Measurements from ENCODE around the gene CSRP3.

Gene CSRP3

DNA sequence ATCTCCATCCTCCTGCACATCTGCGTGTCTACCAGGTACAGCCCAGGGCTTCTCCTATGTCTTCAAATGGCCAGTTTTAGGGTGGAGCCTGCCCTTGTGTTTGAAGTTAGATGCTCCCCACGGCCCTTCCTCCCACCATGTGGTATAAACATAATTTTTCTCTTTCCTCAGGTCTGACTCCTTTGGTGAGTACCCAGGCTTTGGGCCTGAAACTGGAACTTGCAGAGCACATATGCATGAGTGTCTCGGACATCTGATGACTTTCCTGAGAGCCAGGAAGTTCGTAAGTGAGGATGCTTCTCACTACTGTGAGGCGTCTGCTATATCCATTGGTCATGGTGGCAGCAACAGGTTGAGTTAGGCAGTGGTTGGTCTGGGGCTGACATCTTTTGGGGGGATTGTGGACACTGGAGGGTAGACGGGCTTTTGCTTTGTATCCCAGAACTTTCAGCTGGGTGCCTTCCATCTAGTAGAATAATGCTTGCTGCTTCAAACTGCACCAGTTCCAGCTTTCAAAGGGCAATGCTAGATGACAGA lies 16.2 kb downstream of the CSRP3 start:
- H3K4me3 ChIP-seq (ENCODE audit: low read depth, low read length): no peak overlapping the region
- no peaks in the 10 kb centered on the region for H3K79me2 ChIP-seq (ENCODE audit: control insufficient read depth, insufficient read depth, low read length, poor library complexity)
- no peak overlapping the region for H2AFZ ChIP-seq (ENCODE audit: insufficient read depth, low read length, poor library complexity)
- WGBS (ENCODE audit: extremely low coverage, insufficient coverage, insufficient read length): no CpG with 5 or more reads among the region's 6 CpGs
- H2AK5ac ChIP-seq (ENCODE audit: low read length): no peak overlapping the region
- no peaks in the 10 kb centered on the region for H3K4me1 ChIP-seq (ENCODE audit: control insufficient read depth in 1 of 2, insufficient read depth in 2 of 2, low read length in 2 of 2)
- H2BK12ac ChIP-seq (ENCODE audit: low read length): no peak overlapping the region
- H3K79me1 ChIP-seq (ENCODE audit: low read length): no peaks in the 10 kb centered on the region
- DNase-seq: no peak
- no peak overlapping the region for H4K12ac ChIP-seq (ENCODE audit: low read depth, low read length)
- no peak overlapping the region for H3K14ac ChIP-seq (ENCODE audit: low read length)
- H3K9ac ChIP-seq (ENCODE audit: low read length): no peak overlapping the region
- H3K9me3 ChIP-seq (ENCODE audit: insufficient read depth, low read depth, low read length): no peaks in the 10 kb centered on the region
- no peak overlapping the region for H3K4me2 ChIP-seq (ENCODE audit: low read length)
- no peak overlapping the region for H2BK120ac ChIP-seq (ENCODE audit: insufficient read depth, low read length, poor library complexity)
- no peak overlapping the region for H4K8ac ChIP-seq (ENCODE audit: low read depth, low read length)
- no peak overlapping the region for H4K91ac ChIP-seq (ENCODE audit: low read depth, low read length)
- no peak overlapping the region for H2BK5ac ChIP-seq (ENCODE audit: low read depth, low read length, poor library complexity)
- no peak overlapping the region for H3K18ac ChIP-seq (ENCODE audit: low read length)
- no peak overlapping the region for H3K27ac ChIP-seq (ENCODE audit: low read depth, low read length)
- H3K23ac ChIP-seq (ENCODE audit: low read length): no peak overlapping the region
- H3K4ac ChIP-seq (ENCODE audit: low read depth, low read length): no peak overlapping the region
- H3K36me3 ChIP-seq (ENCODE audit: control insufficient read depth in 1 of 2, insufficient read depth in 2 of 2, low read length in 2 of 2): no peaks in the 10 kb centered on the region
- H3K27me3 ChIP-seq (ENCODE audit: insufficient read depth, low read length): no peaks in the 10 kb centered on the region

DNA sequence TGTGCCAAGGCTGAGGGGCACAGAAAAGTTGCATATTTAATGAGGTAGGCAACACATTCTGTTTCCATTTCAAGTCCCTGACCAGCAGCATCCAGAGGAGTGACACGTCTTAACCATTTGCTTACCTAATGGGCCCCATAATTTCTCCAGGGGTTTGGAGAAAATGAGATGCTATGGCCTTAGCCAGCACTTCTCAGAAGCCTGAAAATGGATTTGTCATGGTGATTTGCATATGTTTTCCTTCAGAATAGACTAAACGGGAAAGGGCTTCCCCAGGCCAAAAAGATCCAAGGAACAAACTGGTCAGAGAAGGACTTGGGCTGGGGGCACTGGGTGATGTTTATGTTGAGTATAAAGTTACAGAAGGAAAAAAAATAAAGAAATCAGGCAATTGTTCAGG lies 16.7 kb downstream of the CSRP3 start:
- Histone ChIP-seq H3K79me1 (ENCODE audit: low read length) (no peaks in the 10 kb centered on the region), H3K79me2 (ENCODE audit: control insufficient read depth, insufficient read depth, low read length, poor library complexity) (no peaks in the 10 kb centered on the region), H3K36me3 (ENCODE audit: control insufficient read depth in 1 of 2, insufficient read depth in 2 of 2, low read length in 2 of 2) (no peaks in the 10 kb centered on the region), H2BK12ac (ENCODE audit: low read length) (no peak overlapping the region), H4K8ac (ENCODE audit: low read depth, low read length) (no peak overlapping the region), H2AFZ (ENCODE audit: insufficient read depth, low read length, poor library complexity) (no peak overlapping the region), H4K12ac (ENCODE audit: low read depth, low read length) (no peak overlapping the region), H2BK5ac (ENCODE audit: low read depth, low read length, poor library complexity) (no peak overlapping the region), H3K9ac (ENCODE audit: low read length) (no peak overlapping the region), H2AK5ac (ENCODE audit: low read length) (no peak overlapping the region), H3K4me2 (ENCODE audit: low read length) (no peak overlapping the region), H4K91ac (ENCODE audit: low read depth, low read length) (no peak overlapping the region), H3K4me3 (ENCODE audit: low read depth, low read length) (no peak overlapping the region), H3K9me3 (ENCODE audit: insufficient read depth, low read depth, low read length) (no peaks in the 10 kb centered on the region), H3K4me1 (ENCODE audit: control insufficient read depth in 1 of 2, insufficient read depth in 2 of 2, low read length in 2 of 2) (no peaks in the 10 kb centered on the region), H3K27ac (ENCODE audit: low read depth, low read length) (no peak overlapping the region), H3K23ac (ENCODE audit: low read length) (no peak overlapping the region), H3K27me3 (ENCODE audit: insufficient read depth, low read length) (no peaks in the 10 kb centered on the region), H2BK120ac (ENCODE audit: insufficient read depth, low read length, poor library complexity) (no peak overlapping the region), H3K18ac (ENCODE audit: low read length) (no peak overlapping the region), H3K14ac (ENCODE audit: low read length) (no peak overlapping the region), H3K4ac (ENCODE audit: low read depth, low read length) (no peak overlapping the region)
- no peak for DNase-seq
- WGBS (ENCODE audit: extremely low coverage, insufficient coverage, insufficient read length): no CpG with 5 or more reads among the region's 2 CpGs

- DNase-seq: no peak
- H2BK5ac ChIP-seq (ENCODE audit: low read depth, low read length, poor library complexity): no peak overlapping the region
- H3K9ac ChIP-seq (ENCODE audit: low read length): no peak overlapping the region
- no CpG with 5 or more reads among the region's 7 CpGs for WGBS (ENCODE audit: extremely low coverage, insufficient coverage, insufficient read length)
- no peaks in the 10 kb centered on the region for H3K27me3 ChIP-seq (ENCODE audit: insufficient read depth, low read length)
- no peak overlapping the region for H3K4me3 ChIP-seq (ENCODE audit: low read depth, low read length)
- H3K27ac ChIP-seq (ENCODE audit: low read depth, low read length): no peak overlapping the region
- no peak overlapping the region for H4K12ac ChIP-seq (ENCODE audit: low read depth, low read length)
- no peak overlapping the region for H4K91ac ChIP-seq (ENCODE audit: low read depth, low read length)
- no peak overlapping the region for H2AK5ac ChIP-seq (ENCODE audit: low read length)
- no peak overlapping the region for H3K4ac ChIP-seq (ENCODE audit: low read depth, low read length)
- no peaks in the 10 kb centered on the region for H3K4me1 ChIP-seq (ENCODE audit: control insufficient read depth in 1 of 2, insufficient read depth in 2 of 2, low read length in 2 of 2)
- H2BK120ac ChIP-seq (ENCODE audit: insufficient read depth, low read length, poor library complexity): no peak overlapping the region
- H3K9me3 ChIP-seq (ENCODE audit: insufficient read depth, low read depth, low read length): no peaks in the 10 kb centered on the region
- no peaks in the 10 kb centered on the region for H3K36me3 ChIP-seq (ENCODE audit: control insufficient read depth in 1 of 2, insufficient read depth in 2 of 2, low read length in 2 of 2)
- H2BK12ac ChIP-seq (ENCODE audit: low read length): no peak overlapping the region
- no peaks in the 10 kb centered on the region for H3K79me1 ChIP-seq (ENCODE audit: low read length)
- H3K23ac ChIP-seq (ENCODE audit: low read length): no peak overlapping the region
- no peak overlapping the region for H3K14ac ChIP-seq (ENCODE audit: low read length)
- H4K8ac ChIP-seq (ENCODE audit: low read depth, low read length): no peak overlapping the region
- no peaks in the 10 kb centered on the region for H3K79me2 ChIP-seq (ENCODE audit: control insufficient read depth, insufficient read depth, low read length, poor library complexity)
- no peak overlapping the region for H3K4me2 ChIP-seq (ENCODE audit: low read length)
- H3K18ac ChIP-seq (ENCODE audit: low read length): no peak overlapping the region
- no peak overlapping the region for H2AFZ ChIP-seq (ENCODE audit: insufficient read depth, low read length, poor library complexity)
Measured at GRCh38 chr11:19183646-19184045, 18.1 kb downstream of the CSRP3 start.

GRCh38 chr11:19181531-19182261 lies 20.1 kb downstream of the CSRP3 start:
- Histone ChIP-seq H3K9ac (ENCODE audit: low read length) (no peak overlapping the region), H4K91ac (ENCODE audit: low read depth, low read length) (no peak overlapping the region), H3K79me2 (ENCODE audit: control insufficient read depth, insufficient read depth, low read length, poor library complexity) (no peaks in the 10 kb centered on the region), H3K36me3 (ENCODE audit: control insufficient read depth in 1 of 2, insufficient read depth in 2 of 2, low read length in 2 of 2) (peaks cover 0 to 1% of the 10 kb centered on the region in 2 experiments), H2BK120ac (ENCODE audit: insufficient read depth, low read length, poor library complexity) (no peak overlapping the region), H3K27ac (ENCODE audit: low read depth, low read length) (no peak overlapping the region), H2BK12ac (ENCODE audit: low read length) (no peak overlapping the region), H3K79me1 (ENCODE audit: low read length) (no peaks in the 10 kb centered on the region), H3K4me2 (ENCODE audit: low read length) (no peak overlapping the region), H2AK5ac (ENCODE audit: low read length) (no peak overlapping the region), H3K18ac (ENCODE audit: low read length) (no peak overlapping the region), H3K27me3 (ENCODE audit: insufficient read depth, low read length) (no peaks in the 10 kb centered on the region), H4K8ac (ENCODE audit: low read depth, low read length) (no peak overlapping the region), H3K23ac (ENCODE audit: low read length) (no peak overlapping the region), H3K4me3 (ENCODE audit: low read depth, low read length) (no peak overlapping the region), H3K9me3 (ENCODE audit: insufficient read depth, low read depth, low read length) (no peaks in the 10 kb centered on the region), H3K4me1 (ENCODE audit: control insufficient read depth in 1 of 2, insufficient read depth in 2 of 2, low read length in 2 of 2) (no peaks in the 10 kb centered on the region), H3K4ac (ENCODE audit: low read depth, low read length) (no peak overlapping the region), H2AFZ (ENCODE audit: insufficient read depth, low read length, poor library complexity) (no peak overlapping the region), H4K12ac (ENCODE audit: low read depth, low read length) (no peak overlapping the region), H3K14ac (ENCODE audit: low read length) (no peak overlapping the region), H2BK5ac (ENCODE audit: low read depth, low read length, poor library complexity) (no peak overlapping the region)
- DNase-seq: no peak
- WGBS (ENCODE audit: extremely low coverage, insufficient coverage, insufficient read length): no CpG with 5 or more reads among the region's 5 CpGs

Measured in trophoblast cell (in vitro differentiated cells and primary cell).